HG03108 (cell line): ENCODE data around the gene CACNA2D4.
"Not testable (repeated sequence)": the region's sequence is repeated elsewhere in the genome, so short reads cannot be mapped to it uniquely, and the experiment has no call there.

Experiments used
- ATAC-seq: cut with Tn5 transposase; IDR thresholded peaks from one replicate; pipeline ENCODE4 v1.9.1; 2021; ENCODE audit warnings: moderate library complexity; ENCODE audit not compliant: unreplicated experiment

CACNA2D4 gene

GRCh38 chr12:1820191-1820895 is 98.1 kb downstream of the CACNA2D4 start, which contains the start of gene LRTM2:
TSS of gene LRTM2 (plus strand) at chr12:1820565. CDS start at chr12:1828149, 7,584 bp downstream.
- ATAC-seq, result no peak

- no peak for ATAC-seq
Observed at GRCh38 chr12:1819571-1819970, 98.9 kb downstream of the CACNA2D4 start.

GRCh38 chr12:1819050-1819449 is 99.4 kb downstream of the CACNA2D4 start:
- no peak for ATAC-seq

- not testable (repeated sequence) for ATAC-seq
Observed at GRCh38 chr12:1817928-1818327, 100.5 kb downstream of the CACNA2D4 start.

GRCh38 chr12:1816730-1817348 is 101.6 kb downstream of the CACNA2D4 start:
- no peak for ATAC-seq

- ATAC-seq, result no peak
Observed at GRCh38 chr12:1815814-1816729, 102.4 kb downstream of the CACNA2D4 start.

GRCh38 chr12:1815108-1815507 is 103.3 kb downstream of the CACNA2D4 start:
- no peak for ATAC-seq

GRCh38 chr12:1814266-1814665 is 104.2 kb downstream of the CACNA2D4 start:
- no peak for ATAC-seq

- no peak for ATAC-seq
Observed at GRCh38 chr12:1812650-1813302, 105.7 kb downstream of the CACNA2D4 start.

GRCh38 chr12:1811948-1812291 is 106.5 kb downstream of the CACNA2D4 start:
- ATAC-seq, result no peak

GRCh38 chr12:1811281-1811947 is 107.0 kb downstream of the CACNA2D4 start:
- ATAC-seq, result no peak

- ATAC-seq, result no peak
Observed at GRCh38 chr12:1810931-1811280, 107.5 kb downstream of the CACNA2D4 start.

- no peak for ATAC-seq
Observed at GRCh38 chr12:1810201-1810930, 108.1 kb downstream of the CACNA2D4 start.

GRCh38 chr12:1809591-1810190 is 108.8 kb downstream of the CACNA2D4 start:
- no peak for ATAC-seq

GRCh38 chr12:1808798-1809480 is 109.5 kb downstream of the CACNA2D4 start:
- no peak for ATAC-seq

GRCh38 chr12:1808036-1808797 is 110.2 kb downstream of the CACNA2D4 start:
- no peak for ATAC-seq

GRCh38 chr12:1807087-1807860 is 111.2 kb downstream of the CACNA2D4 start:
- no peak for ATAC-seq
